HepG2 (cell line): ENCODE data around the gene SUN5. TPM values are rescaled to one million over a fixed set of nuclear protein-coding genes. Genes with fewer than 3 reads are reported as not detected.

Experiments used
- EP300 ChIP-seq, 3 experiments: sonication (generic) in 1 of 3; formaldehyde crosslinking in 1 of 3; IDR thresholded peaks; 2 replicates each; pipeline versions ENCODE4 v1.5.1 to v1.6.1; 2011 to 2020; ENCODE audit warnings: low read depth in 2 of 3, low read length in 2 of 3, borderline replicate concordance in 1 of 3, improper control_type of control experiment in 1 of 3, mild to moderate bottlenecking in 1 of 3, missing genetic modification reagents in 1 of 3, moderate library complexity in 1 of 3
- HHEX ChIP-seq: IDR thresholded peaks from 2 replicates; pipeline ENCODE4 v1.6.1; 2016; ENCODE audit warnings: control low read depth
- NRL ChIP-seq: sonication (generic); formaldehyde crosslinking; IDR thresholded peaks from 2 replicates; pipeline ENCODE4 v1.5.0; 2020; ENCODE audit warnings: missing genetic modification reagents, mild to moderate bottlenecking, moderate library complexity, borderline replicate concordance
- PRMT3 ChIP-seq: sonication (generic); formaldehyde crosslinking; IDR thresholded peaks from 2 replicates; pipeline ENCODE4 v1.8.1; 2022; ENCODE audit warnings: low read depth, mild to moderate bottlenecking, moderate library complexity, missing genetic modification reagents, borderline replicate concordance
- SP1 ChIP-seq, 2 experiments: fragments of 450-650 bp in 1 of 2; sonication (generic) in 1 of 2; formaldehyde crosslinking in 1 of 2; IDR thresholded peaks; 2 replicates each; pipeline versions ENCODE4 v1.4.0 to v1.6.1; 2016 to 2020; ENCODE audit warnings: missing genetic modification reagents in 1 of 2
- SRSF9 ChIP-seq: fragments of 200-400 bp; formaldehyde crosslinking; IDR thresholded peaks from 2 replicates; pipeline ENCODE4 v1.6.1; 2018; ENCODE audit warnings: borderline replicate concordance, mild to moderate bottlenecking, low read depth, low read length; ENCODE audit not compliant: insufficient read depth, poor library complexity, severe bottlenecking
- ZIK1 ChIP-seq: sonication (generic); formaldehyde crosslinking; IDR thresholded peaks from 2 replicates; pipeline ENCODE4 v1.5.0; 2020; ENCODE audit warnings: mild to moderate bottlenecking, low read depth, missing genetic modification reagents, borderline replicate concordance
- ZNF430 ChIP-seq: sonication (generic); formaldehyde crosslinking; IDR thresholded peaks from 2 replicates; pipeline ENCODE4 v1.9.0; 2021; ENCODE audit warnings: mild to moderate bottlenecking, missing genetic modification reagents
- ZNF501 ChIP-seq: sonication (generic); formaldehyde crosslinking; IDR thresholded peaks from 2 replicates; pipeline ENCODE4 v1.5.1; 2020; ENCODE audit warnings: mild to moderate bottlenecking, moderate library complexity, missing genetic modification reagents
- ZNF766 ChIP-seq: sonication (generic); formaldehyde crosslinking; IDR thresholded peaks from 2 replicates; pipeline ENCODE4 v1.5.0; 2020; ENCODE audit warnings: missing genetic modification reagents, borderline replicate concordance
- ZNF773 ChIP-seq: sonication (generic); formaldehyde crosslinking; IDR thresholded peaks from 2 replicates; pipeline ENCODE4 v1.4.0; 2020; ENCODE audit warnings: missing genetic modification reagents, borderline replicate concordance
- ZNF792 ChIP-seq: IDR thresholded peaks from 2 replicates; pipeline ENCODE4 v1.6.1; 2016
- polyA plus RNA-seq, 8 experiments: library from polyadenylated mRNA; depleted of rRNA in 3 of 8; stranded (reverse) in 7 of 8; unstranded in 1 of 8; fragments of >200 nt; fragmentation: Illumina TruSeq in 4 of 8; extraction: Trizol in 4 of 8; gene quantifications; 2 replicates each; pipeline versions ENCODE4 v1.2.1 to v1.2.3, GENCODE V29; 2011 to 2016; ENCODE audit warnings: low read depth in 4 of 8, missing spikeins in 1 of 8, mixed read lengths in 1 of 8; ENCODE audit not compliant: insufficient read depth in 1 of 8
- total RNA-seq, 5 experiments: library from RNA; depleted of rRNA; stranded (reverse); fragments of >200 nt; fragmentation: Illumina TruSeq; extraction: Trizol; gene quantifications; 2 replicates each; pipeline ENCODE4 v1.2.3, GENCODE V29; 2016; ENCODE audit warnings: low read depth in 1 of 5
- TF ChIP-seq, protein P1 (sequence below): sonication (generic); formaldehyde crosslinking; conservative IDR thresholded peaks from 2 replicates; pipeline ENCODE4 v1.4.0; 2020; ENCODE audit warnings: missing genetic modification reagents
- TF ChIP-seq, protein P2 (sequence below): sonication (generic); formaldehyde crosslinking; IDR thresholded peaks from 2 replicates; pipeline ENCODE4 v1.4.0; 2020; ENCODE audit warnings: missing genetic modification reagents; ENCODE audit errors: not compliant biosample characterization
- TF ChIP-seq, protein P3 (sequence below): sonication (generic); formaldehyde crosslinking; IDR thresholded peaks from 2 replicates; pipeline ENCODE4 v1.9.0; 2021; ENCODE audit warnings: missing genetic modification reagents, borderline replicate concordance
- TF ChIP-seq, protein P4 (sequence below): sonication (generic); formaldehyde crosslinking; IDR thresholded peaks from 2 replicates; pipeline ENCODE4 v1.8.0; 2022; ENCODE audit warnings: mild to moderate bottlenecking, missing genetic modification reagents
- TF ChIP-seq, protein P5 (sequence below): sonication (generic); formaldehyde crosslinking; IDR thresholded peaks from 2 replicates; pipeline ENCODE4 v1.4.0; 2020; ENCODE audit warnings: missing genetic modification reagents, borderline replicate concordance

SUN5 gene
- total and polyA plus RNA-seq, 2 of the 13 experiments (the other 11 are each of a cell fraction or from before 2014, with no cell fraction given), result not detected

DNA sequence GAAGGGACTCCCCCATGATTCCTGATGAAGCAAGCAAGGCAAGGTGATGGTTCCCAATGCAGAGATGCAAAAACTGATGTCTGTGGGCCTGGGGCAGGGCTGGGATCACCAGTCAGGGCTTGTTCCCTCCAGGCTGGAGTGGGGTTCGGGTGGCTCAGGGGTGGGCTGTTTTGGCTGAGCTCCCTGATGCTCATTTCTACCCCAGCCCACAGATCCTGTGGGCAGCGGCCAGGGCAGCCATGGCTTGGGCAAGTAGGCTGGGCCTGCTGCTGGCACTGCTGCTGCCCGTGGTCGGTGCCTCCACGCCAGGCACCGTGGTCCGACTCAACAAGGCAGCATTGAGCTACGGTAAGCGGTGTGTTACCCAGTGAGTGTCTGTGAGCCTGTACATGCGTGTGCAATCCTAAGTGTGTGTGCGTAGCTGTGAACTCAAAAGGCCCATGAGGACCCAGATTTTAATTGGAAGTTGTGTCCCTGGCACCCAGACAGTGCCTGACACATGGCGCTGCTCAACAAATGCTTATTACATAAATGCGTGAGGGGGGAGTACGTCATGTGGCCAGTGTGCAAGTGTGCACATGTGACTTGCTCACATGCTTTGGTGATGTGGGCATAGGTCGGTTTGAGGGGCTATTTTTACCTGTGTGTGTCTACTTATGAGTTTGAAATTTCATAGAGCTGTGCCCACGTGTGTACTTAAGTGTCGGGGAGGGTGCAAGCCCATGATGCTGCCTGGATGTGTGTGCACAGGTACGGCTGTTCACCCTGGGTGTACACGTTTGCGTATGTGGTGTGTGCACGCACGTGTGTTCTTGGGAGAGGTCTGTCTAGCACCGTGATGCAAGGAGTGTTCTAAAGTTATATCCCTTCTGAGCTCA, 4.3 kb upstream of the SUN5 start (continued):
- TF ChIP-seq, protein P1, sequence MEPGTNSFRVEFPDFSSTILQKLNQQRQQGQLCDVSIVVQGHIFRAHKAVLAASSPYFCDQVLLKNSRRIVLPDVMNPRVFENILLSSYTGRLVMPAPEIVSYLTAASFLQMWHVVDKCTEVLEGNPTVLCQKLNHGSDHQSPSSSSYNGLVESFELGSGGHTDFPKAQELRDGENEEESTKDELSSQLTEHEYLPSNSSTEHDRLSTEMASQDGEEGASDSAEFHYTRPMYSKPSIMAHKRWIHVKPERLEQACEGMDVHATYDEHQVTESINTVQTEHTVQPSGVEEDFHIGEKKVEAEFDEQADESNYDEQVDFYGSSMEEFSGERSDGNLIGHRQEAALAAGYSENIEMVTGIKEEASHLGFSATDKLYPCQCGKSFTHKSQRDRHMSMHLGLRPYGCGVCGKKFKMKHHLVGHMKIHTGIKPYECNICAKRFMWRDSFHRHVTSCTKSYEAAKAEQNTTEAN (CRISPR knock-in tag), result peak; percentile 96
- TF ChIP-seq ZNF792 (CRISPR knock-in tag) (no peak; the same call in 1 of the 2 replicates), SP1 (IDR thresholded peaks at IDR 0.05) (no peak), SP1 (CRISPR knock-in tag; IDR thresholded peaks at IDR 0.05) (no peak), SRSF9 (no peak), NRL (0 out of 2 replicates have a peak, but pooled peaks have one; percentile 0), EP300 (IDR thresholded peaks at IDR 0.05; ENCODE audit: low read depth in 2 of 2, low read length in 2 of 2) (no peak), EP300 (CRISPR knock-in tag; IDR thresholded peaks at IDR 0.05; ENCODE audit: borderline replicate concordance) (peak; percentile 18; the same call in 1 of the 2 replicates), ZNF773 (CRISPR knock-in tag) (peak; percentile 51; the same call in 1 of the 2 replicates), PRMT3 (CRISPR knock-in tag) (no peak), ZIK1 (CRISPR knock-in tag) (no peak), ZNF501 (CRISPR knock-in tag) (no peak), ZNF766 (CRISPR knock-in tag) (peak; percentile 76; the same call in 1 of the 2 replicates), ZNF430 (CRISPR knock-in tag) (peak; percentile 34; the same call in 1 of the 2 replicates), HHEX (no peak)
- TF ChIP-seq, protein P2, sequence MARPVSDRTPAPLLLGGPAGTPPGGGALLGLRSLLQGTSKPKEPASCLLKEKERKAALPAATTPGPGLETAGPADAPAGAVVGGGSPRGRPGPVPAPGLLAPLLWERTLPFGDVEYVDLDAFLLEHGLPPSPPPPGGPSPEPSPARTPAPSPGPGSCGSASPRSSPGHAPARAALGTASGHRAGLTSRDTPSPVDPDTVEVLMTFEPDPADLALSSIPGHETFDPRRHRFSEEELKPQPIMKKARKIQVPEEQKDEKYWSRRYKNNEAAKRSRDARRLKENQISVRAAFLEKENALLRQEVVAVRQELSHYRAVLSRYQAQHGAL, result peak; percentile 71
- TF ChIP-seq, protein P3, sequence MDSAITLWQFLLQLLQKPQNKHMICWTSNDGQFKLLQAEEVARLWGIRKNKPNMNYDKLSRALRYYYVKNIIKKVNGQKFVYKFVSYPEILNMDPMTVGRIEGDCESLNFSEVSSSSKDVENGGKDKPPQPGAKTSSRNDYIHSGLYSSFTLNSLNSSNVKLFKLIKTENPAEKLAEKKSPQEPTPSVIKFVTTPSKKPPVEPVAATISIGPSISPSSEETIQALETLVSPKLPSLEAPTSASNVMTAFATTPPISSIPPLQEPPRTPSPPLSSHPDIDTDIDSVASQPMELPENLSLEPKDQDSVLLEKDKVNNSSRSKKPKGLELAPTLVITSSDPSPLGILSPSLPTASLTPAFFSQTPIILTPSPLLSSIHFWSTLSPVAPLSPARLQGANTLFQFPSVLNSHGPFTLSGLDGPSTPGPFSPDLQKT (CRISPR knock-in tag), result no peak
- TF ChIP-seq, protein P4, sequence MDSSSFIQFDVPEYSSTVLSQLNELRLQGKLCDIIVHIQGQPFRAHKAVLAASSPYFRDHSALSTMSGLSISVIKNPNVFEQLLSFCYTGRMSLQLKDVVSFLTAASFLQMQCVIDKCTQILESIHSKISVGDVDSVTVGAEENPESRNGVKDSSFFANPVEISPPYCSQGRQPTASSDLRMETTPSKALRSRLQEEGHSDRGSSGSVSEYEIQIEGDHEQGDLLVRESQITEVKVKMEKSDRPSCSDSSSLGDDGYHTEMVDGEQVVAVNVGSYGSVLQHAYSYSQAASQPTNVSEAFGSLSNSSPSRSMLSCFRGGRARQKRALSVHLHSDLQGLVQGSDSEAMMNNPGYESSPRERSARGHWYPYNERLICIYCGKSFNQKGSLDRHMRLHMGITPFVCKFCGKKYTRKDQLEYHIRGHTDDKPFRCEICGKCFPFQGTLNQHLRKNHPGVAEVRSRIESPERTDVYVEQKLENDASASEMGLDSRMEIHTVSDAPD (CRISPR knock-in tag), result no peak
- TF ChIP-seq, protein P5, sequence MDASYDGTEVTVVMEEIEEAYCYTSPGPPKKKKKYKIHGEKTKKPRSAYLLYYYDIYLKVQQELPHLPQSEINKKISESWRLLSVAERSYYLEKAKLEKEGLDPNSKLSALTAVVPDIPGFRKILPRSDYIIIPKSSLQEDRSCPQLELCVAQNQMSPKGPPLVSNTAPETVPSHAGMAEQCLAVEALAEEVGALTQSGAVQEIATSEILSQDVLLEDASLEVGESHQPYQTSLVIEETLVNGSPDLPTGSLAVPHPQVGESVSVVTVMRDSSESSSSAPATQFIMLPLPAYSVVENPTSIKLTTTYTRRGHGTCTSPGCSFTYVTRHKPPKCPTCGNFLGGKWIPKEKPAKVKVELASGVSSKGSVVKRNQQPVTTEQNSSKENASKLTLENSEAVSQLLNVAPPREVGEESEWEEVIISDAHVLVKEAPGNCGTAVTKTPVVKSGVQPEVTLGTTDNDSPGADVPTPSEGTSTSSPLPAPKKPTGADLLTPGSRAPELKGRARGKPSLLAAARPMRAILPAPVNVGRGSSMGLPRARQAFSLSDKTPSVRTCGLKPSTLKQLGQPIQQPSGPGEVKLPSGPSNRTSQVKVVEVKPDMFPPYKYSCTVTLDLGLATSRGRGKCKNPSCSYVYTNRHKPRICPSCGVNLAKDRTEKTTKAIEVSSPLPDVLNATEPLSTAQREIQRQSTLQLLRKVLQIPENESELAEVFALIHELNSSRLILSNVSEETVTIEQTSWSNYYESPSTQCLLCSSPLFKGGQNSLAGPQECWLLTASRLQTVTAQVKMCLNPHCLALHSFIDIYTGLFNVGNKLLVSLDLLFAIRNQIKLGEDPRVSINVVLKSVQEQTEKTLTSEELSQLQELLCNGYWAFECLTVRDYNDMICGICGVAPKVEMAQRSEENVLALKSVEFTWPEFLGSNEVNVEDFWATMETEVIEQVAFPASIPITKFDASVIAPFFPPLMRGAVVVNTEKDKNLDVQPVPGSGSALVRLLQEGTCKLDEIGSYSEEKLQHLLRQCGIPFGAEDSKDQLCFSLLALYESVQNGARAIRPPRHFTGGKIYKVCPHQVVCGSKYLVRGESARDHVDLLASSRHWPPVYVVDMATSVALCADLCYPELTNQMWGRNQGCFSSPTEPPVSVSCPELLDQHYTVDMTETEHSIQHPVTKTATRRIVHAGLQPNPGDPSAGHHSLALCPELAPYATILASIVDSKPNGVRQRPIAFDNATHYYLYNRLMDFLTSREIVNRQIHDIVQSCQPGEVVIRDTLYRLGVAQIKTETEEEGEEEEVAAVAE (CRISPR knock-in tag), result no peak; the same call in 1 of the 2 replicates
